Testis (tissue), 2 donors: ENCODE results near the gene KBTBD6.

Source experiments
- POLR2A ChIP-seq: fragments of 450-650 bp; IDR thresholded peaks from one replicate; pipeline ENCODE4 v1.6.1; 2017; ENCODE audit warnings: antibody characterized with exemption, mild to moderate bottlenecking, moderate library complexity
- TF ChIP-seq, protein P1 (sequence below), 3 experiments: fragments of 450-650 bp in 2 of 3; fragments of 200-600 bp in 1 of 3; sonication (generic) in 1 of 3; IDR thresholded peaks; one replicate each; pipeline ENCODE4 v1.5.1; 2016 to 2019; ENCODE audit warnings: antibody characterized with exemption in 3 of 3, mild to moderate bottlenecking in 2 of 3, moderate library complexity in 1 of 3

DNA sequence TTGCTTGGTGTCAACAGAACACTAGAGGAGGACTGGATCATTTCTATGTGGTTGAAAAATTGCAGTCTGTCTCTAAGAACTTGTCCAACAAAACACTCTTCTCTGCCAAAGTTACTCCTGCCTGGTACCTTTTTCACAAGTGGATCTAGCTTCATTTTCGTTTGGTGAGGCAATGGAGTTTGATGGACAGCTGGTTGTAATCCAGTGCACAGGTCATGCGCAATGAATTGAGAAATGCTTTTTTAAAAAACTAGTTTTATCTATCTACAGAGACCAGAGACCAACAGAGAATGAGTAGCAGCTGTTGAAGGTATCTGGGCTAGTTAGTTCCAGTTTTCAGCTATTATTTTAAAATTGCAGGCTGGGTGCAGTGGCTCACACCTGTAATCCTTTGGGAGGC, 12.0 kb upstream of the KBTBD6 start:
- TF ChIP-seq, protein P1, sequence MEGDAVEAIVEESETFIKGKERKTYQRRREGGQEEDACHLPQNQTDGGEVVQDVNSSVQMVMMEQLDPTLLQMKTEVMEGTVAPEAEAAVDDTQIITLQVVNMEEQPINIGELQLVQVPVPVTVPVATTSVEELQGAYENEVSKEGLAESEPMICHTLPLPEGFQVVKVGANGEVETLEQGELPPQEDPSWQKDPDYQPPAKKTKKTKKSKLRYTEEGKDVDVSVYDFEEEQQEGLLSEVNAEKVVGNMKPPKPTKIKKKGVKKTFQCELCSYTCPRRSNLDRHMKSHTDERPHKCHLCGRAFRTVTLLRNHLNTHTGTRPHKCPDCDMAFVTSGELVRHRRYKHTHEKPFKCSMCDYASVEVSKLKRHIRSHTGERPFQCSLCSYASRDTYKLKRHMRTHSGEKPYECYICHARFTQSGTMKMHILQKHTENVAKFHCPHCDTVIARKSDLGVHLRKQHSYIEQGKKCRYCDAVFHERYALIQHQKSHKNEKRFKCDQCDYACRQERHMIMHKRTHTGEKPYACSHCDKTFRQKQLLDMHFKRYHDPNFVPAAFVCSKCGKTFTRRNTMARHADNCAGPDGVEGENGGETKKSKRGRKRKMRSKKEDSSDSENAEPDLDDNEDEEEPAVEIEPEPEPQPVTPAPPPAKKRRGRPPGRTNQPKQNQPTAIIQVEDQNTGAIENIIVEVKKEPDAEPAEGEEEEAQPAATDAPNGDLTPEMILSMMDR (IDR thresholded peaks at IDR 0.05), result no peak
- TF ChIP-seq POLR2A, result no peak
